Breast epithelium (tissue), 3 donors: ENCODE measurements around the gene CRACDL.

Experiments used
- POLR2A ChIP-seq: fragments of 450-650 bp; IDR thresholded peaks from one replicate; pipeline ENCODE4 v1.6.1; 2016; ENCODE audit warnings: antibody characterized with exemption, mild to moderate bottlenecking, moderate library complexity
- POLR2AphosphoS5 ChIP-seq, 3 donors: sonication (generic); formaldehyde crosslinking; IDR thresholded peaks; one replicate each; pipeline ENCODE4 v1.6.1; 2017; ENCODE audit warnings: antibody characterized with exemption in 3 of 3
- TF ChIP-seq, protein P1 (sequence below), 3 donors: fragments of 450-650 bp; IDR thresholded peaks; one replicate each; pipeline ENCODE4 v1.5.1; 2016 to 2017; ENCODE audit warnings: antibody characterized with exemption in 3 of 3, mild to moderate bottlenecking in 3 of 3, moderate library complexity in 3 of 3

DNA sequence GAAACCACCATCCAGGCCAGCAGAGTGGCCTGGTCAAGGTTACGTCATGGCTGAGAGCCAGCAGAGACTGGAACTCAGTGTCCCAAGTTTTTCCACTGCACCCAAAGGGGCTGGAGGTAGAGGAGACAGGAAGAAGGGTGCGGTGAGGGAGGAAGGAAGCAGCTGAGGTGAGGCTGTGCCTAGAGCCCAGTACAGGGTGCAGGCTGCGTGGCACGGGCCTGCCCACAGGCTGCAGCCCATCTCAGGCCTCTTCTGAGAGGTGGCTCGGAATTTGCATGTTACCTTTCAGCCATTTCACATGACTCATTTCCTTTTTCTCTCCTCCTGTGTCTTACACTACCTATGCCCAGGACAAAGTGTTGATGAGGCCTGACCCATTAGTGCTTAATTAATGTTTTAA is 191.4 kb downstream of the CRACDL start:
- TF ChIP-seq, protein P1, sequence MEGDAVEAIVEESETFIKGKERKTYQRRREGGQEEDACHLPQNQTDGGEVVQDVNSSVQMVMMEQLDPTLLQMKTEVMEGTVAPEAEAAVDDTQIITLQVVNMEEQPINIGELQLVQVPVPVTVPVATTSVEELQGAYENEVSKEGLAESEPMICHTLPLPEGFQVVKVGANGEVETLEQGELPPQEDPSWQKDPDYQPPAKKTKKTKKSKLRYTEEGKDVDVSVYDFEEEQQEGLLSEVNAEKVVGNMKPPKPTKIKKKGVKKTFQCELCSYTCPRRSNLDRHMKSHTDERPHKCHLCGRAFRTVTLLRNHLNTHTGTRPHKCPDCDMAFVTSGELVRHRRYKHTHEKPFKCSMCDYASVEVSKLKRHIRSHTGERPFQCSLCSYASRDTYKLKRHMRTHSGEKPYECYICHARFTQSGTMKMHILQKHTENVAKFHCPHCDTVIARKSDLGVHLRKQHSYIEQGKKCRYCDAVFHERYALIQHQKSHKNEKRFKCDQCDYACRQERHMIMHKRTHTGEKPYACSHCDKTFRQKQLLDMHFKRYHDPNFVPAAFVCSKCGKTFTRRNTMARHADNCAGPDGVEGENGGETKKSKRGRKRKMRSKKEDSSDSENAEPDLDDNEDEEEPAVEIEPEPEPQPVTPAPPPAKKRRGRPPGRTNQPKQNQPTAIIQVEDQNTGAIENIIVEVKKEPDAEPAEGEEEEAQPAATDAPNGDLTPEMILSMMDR (IDR thresholded peaks at IDR 0.05) = no peak
- TF ChIP-seq POLR2AphosphoS5 (IDR thresholded peaks at IDR 0.05) (no peak), POLR2A (no peak)
